DOHH2 (cell line): ENCODE results near the gene KIAA0586.

Source experiments
- H3F3A ChIP-seq: fragments of 200-600 bp; sonication (generic), shearing (Covaris generic); 2 replicates; pipeline ENCODE4 v1.6.0; 2016; ENCODE audit warnings: antibody characterized with exemption, mild to moderate bottlenecking; ENCODE audit not compliant: control insufficient read depth, insufficient read depth
- H3K27ac ChIP-seq: fragments of 200-600 bp; sonication (generic); 2 replicates; pipeline ENCODE4 v1.5.1; 2014; ENCODE audit warnings: low read depth, mild to moderate bottlenecking, low read length, moderate library complexity
- H3K27me3 ChIP-seq: fragments of 200-600 bp; sonication (generic); 2 replicates; pipeline ENCODE4 v1.6.1; 2014; ENCODE audit warnings: mild to moderate bottlenecking, low read length, mixed read lengths; ENCODE audit not compliant: control insufficient read depth
- H3K36me3 ChIP-seq: fragments of 200-600 bp; sonication (generic); 2 replicates; pipeline ENCODE4 v1.6.1; 2014; ENCODE audit warnings: mild to moderate bottlenecking, low read length, moderate library complexity, mixed read lengths; ENCODE audit not compliant: control insufficient read depth
- H3K4me1 ChIP-seq: fragments of 200-600 bp; sonication (generic); 2 replicates; pipeline ENCODE4 v1.6.1; 2014; ENCODE audit warnings: mild to moderate bottlenecking, low read length, mixed read lengths; ENCODE audit not compliant: control insufficient read depth
- H3K4me2 ChIP-seq: fragments of 200-600 bp; sonication (generic); 2 replicates; pipeline ENCODE4 v1.6.0; 2014; ENCODE audit warnings: mild to moderate bottlenecking, low read length, moderate library complexity
- H3K4me3 ChIP-seq: fragments of 200-600 bp; sonication (generic); 2 replicates; pipeline ENCODE4 v1.5.1; 2014; ENCODE audit warnings: mild to moderate bottlenecking, low read length, mixed read lengths
- H3K79me2 ChIP-seq: fragments of 200-600 bp; sonication (generic); 2 replicates; pipeline ENCODE4 v1.6.1; 2014; ENCODE audit warnings: mild to moderate bottlenecking, low read length, mixed read lengths; ENCODE audit not compliant: control insufficient read depth
- H3K9me2 ChIP-seq: fragments of 200-600 bp; sonication (generic); replicated peaks from 2 replicates; pipeline ENCODE4 v1.6.1; 2014; ENCODE audit warnings: mild to moderate bottlenecking, low read length, mixed read lengths; ENCODE audit not compliant: control insufficient read depth
- H3K9me3 ChIP-seq: fragments of 200-600 bp; sonication (generic); 2 replicates; pipeline ENCODE4 v1.6.1; 2014; ENCODE audit warnings: antibody characterized with exemption, low read length, mixed read lengths; ENCODE audit not compliant: control insufficient read depth, insufficient read depth
- H4K20me1 ChIP-seq: fragments of 200-600 bp; sonication (generic); 2 replicates; pipeline ENCODE4 v1.6.0; 2014; ENCODE audit warnings: low read depth, mild to moderate bottlenecking, antibody characterized with exemption, low read length, moderate library complexity; ENCODE audit not compliant: control insufficient read depth, insufficient read depth
- EZH2phosphoT487 ChIP-seq: fragments of 200-600 bp; sonication (generic); IDR thresholded peaks from 2 replicates; pipeline ENCODE4 v1.6.1; 2017; ENCODE audit warnings: borderline replicate concordance, mild to moderate bottlenecking, antibody characterized with exemption, low read length, moderate library complexity, mixed read lengths
- TF ChIP-seq, protein P1 (sequence below): fragments of 200-600 bp; sonication (generic); IDR thresholded peaks from one replicate; pipeline ENCODE4 v1.5.1; 2014; ENCODE audit warnings: antibody characterized with exemption, mild to moderate bottlenecking, low read depth, low read length; ENCODE audit not compliant: poor library complexity, severe bottlenecking

KIAA0586 gene

GRCh38 chr14:58597041-58597440 lies 169.5 kb downstream of the KIAA0586 start:
- H3K4me3 ChIP-seq = no peak overlapping the region

DNA sequence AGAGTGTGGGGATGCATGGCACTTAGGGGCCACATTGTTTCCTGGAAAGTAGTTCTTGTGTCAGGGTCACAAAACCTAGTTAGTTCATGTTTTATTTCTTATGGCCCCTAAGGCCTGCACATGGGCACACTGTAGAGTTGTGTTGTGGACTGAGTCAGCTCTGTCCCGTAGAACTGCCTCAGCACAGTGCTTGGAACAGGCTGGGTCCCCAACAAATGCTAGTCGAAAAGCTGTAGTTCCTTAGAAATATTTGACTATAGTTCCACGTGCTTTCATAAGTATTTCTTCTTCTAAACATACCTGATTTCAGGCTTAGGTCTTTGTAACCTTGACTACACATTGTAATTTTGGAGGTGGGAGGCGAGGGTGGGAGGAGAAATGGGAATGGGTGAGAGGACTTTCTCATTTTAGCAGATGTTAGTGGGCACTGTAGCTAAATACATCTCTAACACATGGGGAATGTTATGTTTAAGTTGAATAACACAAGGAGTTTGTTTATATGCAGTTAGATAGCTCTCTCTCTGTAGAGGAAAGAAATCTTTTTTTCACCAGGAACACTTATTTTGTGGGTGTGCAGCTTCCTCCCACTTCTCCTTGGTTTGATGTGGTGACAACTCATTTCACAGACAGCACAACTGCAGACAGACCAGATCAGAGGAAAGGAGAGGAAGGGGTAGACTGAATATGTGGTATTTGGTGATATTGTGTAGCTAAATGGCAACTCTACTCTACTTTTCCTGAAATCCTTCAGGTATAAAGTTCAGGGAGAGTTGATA lies 170.7 kb downstream of the KIAA0586 start:
- no peaks in the 10 kb centered on the region for H4K20me1 ChIP-seq
- H3F3A ChIP-seq = no peaks in the 10 kb centered on the region
- no peaks in the 10 kb centered on the region for H3K9me2 ChIP-seq
- H3K9me3 ChIP-seq = no peaks in the 10 kb centered on the region
- H3K79me2 ChIP-seq = no peaks in the 10 kb centered on the region
- no peaks in the 10 kb centered on the region for H3K36me3 ChIP-seq
- no peak for TF ChIP-seq EZH2phosphoT487
- TF ChIP-seq, protein P1, sequence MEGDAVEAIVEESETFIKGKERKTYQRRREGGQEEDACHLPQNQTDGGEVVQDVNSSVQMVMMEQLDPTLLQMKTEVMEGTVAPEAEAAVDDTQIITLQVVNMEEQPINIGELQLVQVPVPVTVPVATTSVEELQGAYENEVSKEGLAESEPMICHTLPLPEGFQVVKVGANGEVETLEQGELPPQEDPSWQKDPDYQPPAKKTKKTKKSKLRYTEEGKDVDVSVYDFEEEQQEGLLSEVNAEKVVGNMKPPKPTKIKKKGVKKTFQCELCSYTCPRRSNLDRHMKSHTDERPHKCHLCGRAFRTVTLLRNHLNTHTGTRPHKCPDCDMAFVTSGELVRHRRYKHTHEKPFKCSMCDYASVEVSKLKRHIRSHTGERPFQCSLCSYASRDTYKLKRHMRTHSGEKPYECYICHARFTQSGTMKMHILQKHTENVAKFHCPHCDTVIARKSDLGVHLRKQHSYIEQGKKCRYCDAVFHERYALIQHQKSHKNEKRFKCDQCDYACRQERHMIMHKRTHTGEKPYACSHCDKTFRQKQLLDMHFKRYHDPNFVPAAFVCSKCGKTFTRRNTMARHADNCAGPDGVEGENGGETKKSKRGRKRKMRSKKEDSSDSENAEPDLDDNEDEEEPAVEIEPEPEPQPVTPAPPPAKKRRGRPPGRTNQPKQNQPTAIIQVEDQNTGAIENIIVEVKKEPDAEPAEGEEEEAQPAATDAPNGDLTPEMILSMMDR = no peak
- H3K27ac ChIP-seq = no peak overlapping the region
- H3K4me2 ChIP-seq = no peak overlapping the region
- H3K27me3 ChIP-seq = no peaks in the 10 kb centered on the region
- H3K4me3 ChIP-seq = no peak overlapping the region
- H3K4me1 ChIP-seq = no peaks in the 10 kb centered on the region

More at GRCh38 chr14:58597041-58597440, 169.5 kb downstream of the KIAA0586 start:
- H3K4me1 ChIP-seq = no peaks in the 10 kb centered on the region
- H3K9me3 ChIP-seq = no peaks in the 10 kb centered on the region
- H3K4me2 ChIP-seq = no peak overlapping the region
- no peaks in the 10 kb centered on the region for H3F3A ChIP-seq
- H3K79me2 ChIP-seq = no peaks in the 10 kb centered on the region
- H4K20me1 ChIP-seq = no peaks in the 10 kb centered on the region
- H3K9me2 ChIP-seq = no peaks in the 10 kb centered on the region
- H3K36me3 ChIP-seq = no peaks in the 10 kb centered on the region
- no peak overlapping the region for H3K27ac ChIP-seq
- H3K27me3 ChIP-seq = no peaks in the 10 kb centered on the region
- no peak for TF ChIP-seq EZH2phosphoT487
- TF ChIP-seq, protein P1 = no peak

DNA sequence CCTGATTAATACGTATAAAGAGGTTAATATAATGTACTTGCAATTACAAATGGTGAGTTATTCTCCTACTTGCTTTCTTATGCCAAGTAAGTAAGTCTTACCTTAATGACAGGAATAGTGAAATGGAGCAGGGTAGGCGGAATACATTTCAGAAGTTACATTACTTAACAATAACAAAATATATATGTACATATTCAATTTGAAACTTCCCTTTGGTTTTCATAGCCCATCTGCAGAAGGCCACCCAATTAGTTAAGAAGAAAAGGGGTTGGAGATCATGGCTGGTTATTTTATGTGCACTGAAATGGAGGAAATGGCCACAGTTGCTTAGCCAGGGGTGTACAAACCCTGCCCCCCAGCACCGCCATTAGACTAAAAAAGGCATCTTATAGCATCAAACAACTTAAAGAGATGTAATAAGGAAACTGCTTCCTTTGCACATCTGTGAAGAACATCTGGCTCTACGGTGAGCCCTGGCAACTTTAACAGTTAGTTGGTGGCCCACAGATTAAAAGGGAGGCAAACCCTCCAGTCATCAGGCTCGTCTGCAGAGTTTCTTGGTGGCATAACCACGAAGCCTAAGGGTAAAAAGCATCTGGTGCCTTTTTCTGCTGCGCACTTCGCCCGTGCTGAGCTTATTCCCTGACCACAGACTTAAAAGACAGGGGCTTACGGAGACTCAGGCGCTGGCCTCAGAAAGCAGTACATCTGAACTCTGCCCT lies 171.4 kb downstream of the KIAA0586 start:
- H3K9me2 ChIP-seq = no peaks in the 10 kb centered on the region
- TF ChIP-seq, protein P1 = no peak
- TF ChIP-seq EZH2phosphoT487 = no peak

More for the DNA sequence above, 171.4 kb downstream of the KIAA0586 start:
- Histone ChIP-seq H4K20me1 (no peaks in the 10 kb centered on the region), H3F3A (no peaks in the 10 kb centered on the region), H3K79me2 (no peaks in the 10 kb centered on the region), H3K4me1 (no peaks in the 10 kb centered on the region), H3K4me3 (no peak overlapping the region), H3K36me3 (no peaks in the 10 kb centered on the region), H3K27me3 (no peaks in the 10 kb centered on the region), H3K9me3 (no peaks in the 10 kb centered on the region), H3K27ac (no peak overlapping the region), H3K4me2 (no peak overlapping the region)
